LNCAP (cell line): ENCODE data around the gene BICRAL.

ENCODE experiments used
- CTCF ChIP-seq: fragments of 450-650 bp; IDR thresholded peaks from 2 replicates; pipeline ENCODE4 v1.5.1; 2017; ENCODE audit warnings: mild to moderate bottlenecking

The BICRAL gene

GRCh38 chr6:42898891-42899361 lies 117.1 kb downstream of the BICRAL start:
- peak; percentile 55 for TF ChIP-seq CTCF

- no peak for TF ChIP-seq CTCF
Measured at GRCh38 chr6:42899871-42900270, 118.0 kb downstream of the BICRAL start.

- peak; percentile 73 for TF ChIP-seq CTCF
Measured at GRCh38 chr6:42901538-42901957, 119.7 kb downstream of the BICRAL start.

GRCh38 chr6:42904467-42904866 lies 122.6 kb downstream of the BICRAL start:
- no peak for TF ChIP-seq CTCF

- TF ChIP-seq CTCF = no peak
Measured at GRCh38 chr6:42907336-42907735, 125.5 kb downstream of the BICRAL start.

- no peak for TF ChIP-seq CTCF
Measured at GRCh38 chr6:42909835-42910234, 128.0 kb downstream of the BICRAL start.

GRCh38 chr6:42911171-42912021 lies 129.5 kb downstream of the BICRAL start:
- no peak for TF ChIP-seq CTCF
